Prostate gland (tissue), 2 donors: Measurements from ENCODE around the gene CABP7.

Experiments used
- CTCF ChIP-seq, 4 experiments: fragments of 200-600 bp in 2 of 4; fragments of 450-650 bp in 2 of 4; sonication (generic) in 2 of 4; IDR thresholded peaks; 1 replicate in 3 of 4; 2 replicates in 1 of 4; pipeline ENCODE4 v1.5.1; 2016 to 2019; ENCODE audit warnings: antibody characterized with exemption in 4 of 4, mild to moderate bottlenecking in 2 of 4, moderate library complexity in 2 of 4
- POLR2A ChIP-seq: fragments of 450-650 bp; IDR thresholded peaks from one replicate; pipeline ENCODE4 v1.6.1; 2016; ENCODE audit warnings: antibody characterized with exemption, mild to moderate bottlenecking

- TF ChIP-seq POLR2A, result no peak
- TF ChIP-seq CTCF (IDR thresholded peaks at IDR 0.05), result no peak
Measured at GRCh38 chr22:29740216-29740615, 20.4 kb downstream of the CABP7 start.
